ENCODE measurements around the gene MALAT1. TPM values are rescaled to one million over a fixed set of nuclear protein-coding genes. Genes with fewer than 3 reads are reported as not detected.
"Not testable (repeated sequence)": the region's sequence is repeated elsewhere in the genome, so short reads cannot be mapped to it uniquely, and the experiment has no call there.

Gene MALAT1
- total RNA-seq, 1 experiment from 2014 or later: 234 TPM

GRCh38 chr11:65505466-65506289 is 6.8 kb downstream of the MALAT1 start:
- in situ Hi-C loops (cut with HindIII; ENCODE audit: low pct_unique_long_range_greater_than_20kb, low sequenced_read_pairs): no loop called here
- peak; percentile 39 for DNase-seq (ENCODE audit: low read depth)

GRCh38 chr11:65506290-65506771 is 7.5 kb downstream of the MALAT1 start:
- no peak for DNase-seq (ENCODE audit: low read depth)
- in situ Hi-C loops (cut with HindIII; ENCODE audit: low pct_unique_long_range_greater_than_20kb, low sequenced_read_pairs): no loop called here

DNA sequence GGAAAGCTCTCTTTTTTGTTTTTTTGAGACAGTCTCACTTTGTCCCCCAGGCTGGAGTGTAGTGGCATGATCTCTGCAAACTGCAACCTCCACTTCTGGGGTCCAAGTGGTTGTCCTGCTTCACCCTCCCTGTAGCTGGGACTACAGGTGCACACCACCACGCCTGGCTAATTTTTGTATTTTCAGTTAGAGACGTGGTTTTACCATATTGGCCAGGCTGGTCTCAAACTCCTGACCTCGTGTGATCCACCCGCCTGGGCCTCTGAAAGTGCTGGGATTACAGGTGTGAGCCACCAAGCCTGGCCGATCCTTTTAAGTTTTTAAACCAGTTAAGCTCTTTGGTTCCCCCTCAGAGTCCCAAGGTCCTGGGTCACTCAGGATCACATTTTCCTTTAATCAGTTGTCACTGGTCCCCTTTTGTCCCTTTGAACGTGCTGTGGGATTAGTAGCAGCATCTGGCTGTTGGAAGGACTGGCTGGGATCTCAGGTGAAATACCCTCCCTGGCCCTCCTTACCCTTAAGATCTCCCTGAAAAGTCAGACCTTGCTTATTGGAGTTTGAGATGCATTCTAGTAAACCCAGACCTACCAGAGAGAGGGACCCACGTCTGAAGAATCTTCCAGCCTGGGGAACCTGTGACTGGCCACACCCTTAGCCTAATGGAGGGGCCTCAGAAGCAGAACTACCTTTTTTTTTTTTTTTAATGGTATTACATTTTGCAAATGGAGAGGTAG is 8.1 kb downstream of the MALAT1 start:
- in situ Hi-C loops (cut with HindIII; ENCODE audit: low pct_unique_long_range_greater_than_20kb, low sequenced_read_pairs): no loop called here
- DNase-seq (ENCODE audit: low read depth): no peak

DNA sequence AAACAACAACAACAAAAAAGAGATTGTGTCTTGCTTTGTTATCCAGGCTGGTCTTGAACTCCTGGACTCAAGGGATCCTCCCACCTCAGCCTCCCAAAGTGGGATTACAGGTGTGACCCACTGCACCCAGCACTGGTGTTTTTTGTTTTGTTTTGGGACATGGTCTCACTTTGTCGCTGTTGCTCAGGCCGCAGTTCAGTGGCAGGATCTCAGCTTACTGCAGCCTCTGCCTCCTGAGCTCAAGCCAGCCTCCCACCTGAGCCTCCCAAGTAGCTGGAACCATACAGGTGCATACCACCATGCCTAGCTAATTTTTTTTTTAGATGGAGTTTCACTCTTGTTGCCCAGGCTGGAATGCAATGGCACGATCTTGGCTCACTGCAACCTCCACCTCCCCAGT is 13.5 kb downstream of the MALAT1 start:
- in situ Hi-C loops (cut with HindIII; ENCODE audit: low pct_unique_long_range_greater_than_20kb, low sequenced_read_pairs); DNase-seq (ENCODE audit: low read depth): not testable (repeated sequence)

DNA sequence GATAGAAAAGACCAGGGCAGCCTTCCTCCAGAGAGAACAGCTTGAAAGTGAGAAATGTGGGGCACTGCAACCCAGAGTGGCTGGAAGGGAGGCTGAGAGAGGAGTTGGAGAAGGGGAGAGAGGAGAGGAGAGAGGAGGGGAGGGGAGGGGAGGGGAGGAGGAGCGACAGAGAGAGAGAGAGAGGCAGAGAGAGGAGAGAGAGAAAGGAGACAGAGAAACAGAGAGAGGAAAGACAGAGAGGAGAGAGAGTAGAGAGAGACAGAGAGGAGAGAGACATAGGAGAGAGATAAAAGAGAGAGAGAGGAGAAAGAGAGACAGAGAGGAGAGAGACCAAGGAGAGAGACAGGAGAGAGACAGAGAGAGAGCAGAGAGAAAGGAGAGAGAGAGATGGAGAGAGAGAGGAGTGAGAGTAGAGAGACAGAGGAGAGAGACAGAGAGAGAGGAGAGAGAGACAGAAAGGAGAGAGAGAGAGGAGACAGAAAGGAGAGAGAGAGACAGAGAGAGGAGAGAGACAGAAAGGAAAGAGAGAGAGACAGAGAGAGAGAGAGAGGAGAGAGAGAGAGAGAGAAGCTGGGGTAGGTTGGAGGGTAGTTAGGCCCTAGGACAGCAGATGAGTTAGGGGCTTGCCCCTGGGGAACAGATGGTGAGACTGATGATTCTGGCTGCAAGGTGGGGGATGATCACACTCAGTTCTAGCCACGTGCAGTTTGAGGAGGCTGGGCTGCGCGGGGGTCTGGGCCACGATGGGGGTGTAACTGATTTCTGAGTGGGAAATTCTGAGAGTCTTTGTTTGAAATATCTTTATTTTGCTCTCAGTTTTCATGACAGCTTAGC is 17.5 kb downstream of the MALAT1 start:
- no peak for DNase-seq (ENCODE audit: low read depth)
- in situ Hi-C loops (cut with HindIII; ENCODE audit: low pct_unique_long_range_greater_than_20kb, low sequenced_read_pairs): no loop called here

DNA sequence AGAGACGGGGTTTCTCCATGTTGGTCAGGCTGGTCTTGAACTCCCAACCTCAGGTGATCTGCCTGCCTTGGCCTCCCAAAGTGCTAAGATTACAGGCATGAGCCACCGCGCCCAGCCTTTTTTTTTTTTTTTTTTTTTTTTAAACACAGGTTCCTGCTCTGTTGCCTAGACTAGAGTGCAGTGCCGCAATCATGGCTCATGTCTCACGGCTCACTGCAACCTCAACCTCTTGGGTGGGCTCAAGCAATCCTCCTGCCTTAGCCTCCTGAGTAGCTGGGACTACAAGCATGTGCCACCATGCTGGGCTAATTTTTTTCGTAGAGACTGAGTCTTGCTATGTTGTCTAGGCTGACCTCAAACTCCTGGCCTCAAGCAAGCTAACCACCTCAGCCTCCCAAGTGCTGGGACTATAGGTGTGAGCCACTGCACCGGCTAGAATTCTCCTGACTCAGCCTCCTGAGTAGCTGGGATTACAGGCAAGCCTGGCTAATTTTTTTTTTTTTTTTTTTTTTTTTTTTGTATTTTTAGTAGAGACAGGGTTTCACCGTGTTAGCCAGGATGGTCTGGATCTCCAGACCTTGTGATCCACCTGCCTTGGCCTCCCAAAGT is 20.2 kb downstream of the MALAT1 start:
- in situ Hi-C loops (cut with HindIII; ENCODE audit: low pct_unique_long_range_greater_than_20kb, low sequenced_read_pairs): not testable (repeated sequence)

GRCh38 chr11:65521777-65522521 is 23.1 kb downstream of the MALAT1 start:
- in situ Hi-C loops (cut with HindIII; ENCODE audit: low pct_unique_long_range_greater_than_20kb, low sequenced_read_pairs): not testable (repeated sequence)
- DNase-seq (ENCODE audit: low read depth): peak; percentile 82

More for the DNA sequence above, 20.2 kb downstream of the MALAT1 start:
- not testable (repeated sequence) for DNase-seq (ENCODE audit: low read depth)

DNA sequence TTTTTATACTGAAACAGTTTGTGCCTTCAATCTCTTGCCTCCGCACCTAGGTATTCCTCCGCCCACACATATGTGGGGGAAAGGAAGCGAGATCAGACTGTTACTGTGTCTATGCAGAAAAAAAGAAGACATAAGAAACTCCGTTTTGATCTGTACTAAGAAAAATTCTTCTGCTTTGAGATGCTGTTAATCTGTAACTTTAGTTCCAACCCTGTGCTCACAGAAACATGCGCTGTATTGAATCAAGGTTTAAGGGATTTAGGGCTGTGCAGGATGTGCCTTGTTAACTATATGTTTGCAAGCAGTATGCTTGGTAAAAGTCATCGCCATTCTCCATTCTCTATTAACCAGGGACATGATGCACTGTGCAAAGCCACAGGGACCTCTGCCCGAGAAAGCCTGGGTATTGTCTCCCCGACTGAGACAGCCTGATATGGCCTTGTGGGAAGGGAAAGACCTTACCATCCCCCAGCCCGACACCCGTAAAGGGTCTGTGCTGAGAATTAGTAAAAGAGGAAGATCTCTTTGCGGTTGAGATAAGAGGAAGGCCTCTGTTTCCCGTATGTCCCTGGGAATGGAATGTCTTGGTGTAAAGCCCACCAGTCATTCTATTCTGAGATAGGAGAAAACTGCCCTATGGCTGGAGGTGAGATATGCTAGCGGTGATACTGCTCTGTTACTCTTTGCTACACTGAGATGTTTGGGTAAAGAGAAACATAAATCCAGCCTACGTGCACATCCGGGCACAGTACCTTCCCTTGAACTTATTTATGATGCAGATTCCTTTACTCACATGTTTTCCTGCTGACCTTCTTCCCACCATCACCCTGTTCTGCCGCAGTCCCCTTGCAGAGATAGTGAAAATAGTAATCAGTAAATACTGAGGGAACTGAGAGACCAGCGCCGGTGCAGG is 24.1 kb downstream of the MALAT1 start:
- peak; percentile 42 for DNase-seq (ENCODE audit: low read depth)
- in situ Hi-C loops (cut with HindIII; ENCODE audit: low pct_unique_long_range_greater_than_20kb, low sequenced_read_pairs): not testable (repeated sequence)

- in situ Hi-C loops (cut with HindIII; ENCODE audit: low pct_unique_long_range_greater_than_20kb, low sequenced_read_pairs); DNase-seq (ENCODE audit: low read depth): not testable (repeated sequence)
Measured at GRCh38 chr11:65523631-65523968, 24.8 kb downstream of the MALAT1 start.

DNA sequence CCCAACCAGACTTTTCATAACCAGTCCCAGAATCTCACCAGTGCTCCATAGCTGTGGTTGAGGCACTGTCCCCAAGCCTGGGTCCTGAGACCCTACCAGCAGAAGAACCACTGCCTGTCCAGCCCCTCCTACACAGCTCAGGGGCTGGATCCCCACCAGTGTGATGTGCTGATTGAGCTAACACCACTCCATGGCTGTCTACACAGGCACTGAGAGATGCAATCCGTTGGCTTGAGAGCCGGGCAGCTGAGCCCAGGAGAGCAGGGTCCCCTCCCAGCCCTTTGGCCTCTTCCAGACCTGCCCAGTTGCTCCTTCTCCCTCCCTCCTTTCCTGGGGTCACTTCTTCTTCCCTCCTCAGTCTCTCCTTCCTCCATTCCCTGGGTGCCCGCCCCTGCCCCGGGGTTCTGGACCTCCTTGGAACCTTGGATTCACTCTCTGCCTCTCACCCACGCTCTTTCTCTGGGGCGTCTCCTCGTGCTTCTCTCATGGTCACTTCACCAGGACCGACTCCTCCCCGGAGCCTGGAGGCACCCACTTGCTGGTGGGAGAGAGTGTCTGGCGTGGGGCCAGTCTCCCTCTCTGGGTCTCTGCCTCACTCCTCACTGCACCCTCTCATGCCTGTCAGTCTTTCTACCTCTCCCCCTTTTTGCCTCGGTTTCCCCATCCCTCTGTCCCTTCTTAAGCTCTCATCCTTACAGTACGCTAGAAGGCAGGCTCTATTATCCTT is 25.3 kb downstream of the MALAT1 start:
- in situ Hi-C loops (cut with HindIII; ENCODE audit: low pct_unique_long_range_greater_than_20kb, low sequenced_read_pairs): no loop called here

GRCh38 chr11:65524741-65525545 is 26.1 kb downstream of the MALAT1 start, which contains the start of gene SCYL1:
Gene SCYL1, plus strand, starts transcription at chr11:65525083. Its CDS starts 71 bp downstream, at chr11:65525154.
- in situ Hi-C loops (cut with HindIII; ENCODE audit: low pct_unique_long_range_greater_than_20kb, low sequenced_read_pairs): no loop called here

More for the DNA sequence above, 25.3 kb downstream of the MALAT1 start:
- DNase-seq (ENCODE audit: low read depth): peak; percentile 42

GRCh38 chr11:65525546-65526480 is 27.0 kb downstream of the MALAT1 start:
- DNase-seq (ENCODE audit: low read depth): no peak
- in situ Hi-C loops (cut with HindIII; ENCODE audit: low pct_unique_long_range_greater_than_20kb, low sequenced_read_pairs): no loop called here

More at GRCh38 chr11:65524741-65525545, 26.1 kb downstream of the MALAT1 start, which contains the start of gene SCYL1:
- peak; percentile 31 for DNase-seq (ENCODE audit: low read depth)

DNA sequence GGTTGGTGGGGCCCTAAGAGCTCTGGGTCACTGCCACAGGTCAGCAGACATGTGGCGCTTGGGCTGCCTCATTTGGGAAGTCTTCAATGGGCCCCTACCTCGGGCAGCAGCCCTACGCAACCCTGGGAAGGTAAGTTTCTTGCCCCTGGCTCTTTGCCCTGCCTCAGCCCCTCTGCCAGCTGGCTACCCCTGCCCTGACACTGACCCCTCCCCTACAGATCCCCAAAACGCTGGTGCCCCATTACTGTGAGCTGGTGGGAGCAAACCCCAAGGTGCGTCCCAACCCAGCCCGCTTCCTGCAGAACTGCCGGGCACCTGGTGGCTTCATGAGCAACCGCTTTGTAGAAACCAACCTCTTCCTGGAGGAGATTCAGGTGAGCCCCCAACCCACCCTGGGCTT is 27.9 kb downstream of the MALAT1 start:
- in situ Hi-C loops (cut with HindIII; ENCODE audit: low pct_unique_long_range_greater_than_20kb, low sequenced_read_pairs): no loop called here
- no peak for DNase-seq (ENCODE audit: low read depth)

GRCh38 chr11:65528819-65529350 is 30.0 kb downstream of the MALAT1 start:
- no peak for DNase-seq (ENCODE audit: low read depth)
- in situ Hi-C loops (cut with HindIII; ENCODE audit: low pct_unique_long_range_greater_than_20kb, low sequenced_read_pairs): no loop called here
